ENCODE measurements around the gene PLK1. TPM values are rescaled to one million over a fixed set of nuclear protein-coding genes. Genes with fewer than 3 reads are reported as not detected.

PLK1 gene
- polyA plus RNA-seq, 1 experiment = 11.6 TPM

DNA sequence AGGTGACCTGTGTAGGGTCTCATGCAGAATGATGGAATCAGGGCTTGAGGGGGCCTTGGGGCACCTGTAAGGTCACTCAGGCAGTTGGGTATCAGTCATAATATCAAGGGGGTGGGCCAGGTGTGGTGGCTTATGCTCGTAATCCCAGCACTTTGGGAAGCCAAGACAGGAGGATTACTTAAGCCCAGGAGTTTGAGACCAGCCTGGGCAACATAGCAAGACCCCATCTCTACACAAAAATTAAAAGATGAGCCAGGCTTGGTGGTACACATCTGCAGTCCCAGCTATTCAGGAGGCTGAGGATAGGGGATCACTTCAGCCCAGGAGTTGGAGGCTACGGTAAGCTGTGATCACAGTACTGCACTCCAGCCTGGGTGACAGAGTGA, 26.8 kb downstream of the PLK1 start:
- H3K9me3 ChIP-seq (ENCODE audit: control insufficient read depth, insufficient read depth, low read length) = peaks cover 8% of the 10 kb centered on the region; the same call in 1 of the 2 replicates
- TF ChIP-seq, protein P1, sequence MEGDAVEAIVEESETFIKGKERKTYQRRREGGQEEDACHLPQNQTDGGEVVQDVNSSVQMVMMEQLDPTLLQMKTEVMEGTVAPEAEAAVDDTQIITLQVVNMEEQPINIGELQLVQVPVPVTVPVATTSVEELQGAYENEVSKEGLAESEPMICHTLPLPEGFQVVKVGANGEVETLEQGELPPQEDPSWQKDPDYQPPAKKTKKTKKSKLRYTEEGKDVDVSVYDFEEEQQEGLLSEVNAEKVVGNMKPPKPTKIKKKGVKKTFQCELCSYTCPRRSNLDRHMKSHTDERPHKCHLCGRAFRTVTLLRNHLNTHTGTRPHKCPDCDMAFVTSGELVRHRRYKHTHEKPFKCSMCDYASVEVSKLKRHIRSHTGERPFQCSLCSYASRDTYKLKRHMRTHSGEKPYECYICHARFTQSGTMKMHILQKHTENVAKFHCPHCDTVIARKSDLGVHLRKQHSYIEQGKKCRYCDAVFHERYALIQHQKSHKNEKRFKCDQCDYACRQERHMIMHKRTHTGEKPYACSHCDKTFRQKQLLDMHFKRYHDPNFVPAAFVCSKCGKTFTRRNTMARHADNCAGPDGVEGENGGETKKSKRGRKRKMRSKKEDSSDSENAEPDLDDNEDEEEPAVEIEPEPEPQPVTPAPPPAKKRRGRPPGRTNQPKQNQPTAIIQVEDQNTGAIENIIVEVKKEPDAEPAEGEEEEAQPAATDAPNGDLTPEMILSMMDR (IDR thresholded peaks at IDR 0.05; ENCODE audit: low read depth, low read length) = no peak
- peaks cover 2% of the 10 kb centered on the region for H3K27me3 ChIP-seq (ENCODE audit: control insufficient read depth, insufficient read depth, low read length)
- no peak overlapping the region for H3K27ac ChIP-seq (ENCODE audit: low read depth, low read length)
- DNase-seq (ENCODE audit: low read depth, low spot score) = no peak
- ChIA-PET POLR2A (no interaction called here), CTCF (no interaction called here)
- no peak overlapping the region for H3K4me3 ChIP-seq (ENCODE audit: low read depth, low read length)

DNA sequence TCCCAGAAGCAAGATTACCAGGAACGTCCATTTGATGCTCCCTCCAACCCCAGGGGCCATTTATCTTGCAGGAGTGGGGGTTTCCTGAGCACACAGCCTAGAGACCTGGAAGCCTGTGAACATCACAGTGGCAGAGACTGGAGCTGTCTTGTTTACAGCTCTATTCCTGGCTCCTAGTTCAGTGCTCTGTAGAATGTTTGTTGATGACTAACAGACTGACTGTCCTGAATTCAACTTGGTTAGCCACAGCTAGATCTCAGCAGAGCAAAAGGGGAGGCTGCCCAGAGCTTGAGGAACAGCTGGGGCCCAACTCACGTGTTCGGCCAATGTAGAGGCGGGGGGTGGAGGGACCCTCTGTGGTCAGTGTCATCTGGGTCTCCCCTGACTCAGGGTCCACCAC, 27.8 kb downstream of the PLK1 start:
- ChIA-PET CTCF (no interaction called here), POLR2A (no interaction called here)
- Histone ChIP-seq H3K9me3 (ENCODE audit: control insufficient read depth, insufficient read depth, low read length) (peaks cover 8% of the 10 kb centered on the region; the same call in 1 of the 2 replicates), H3K27ac (ENCODE audit: low read depth, low read length) (no peak overlapping the region), H3K27me3 (ENCODE audit: control insufficient read depth, insufficient read depth, low read length) (peaks cover 7% of the 10 kb centered on the region), H3K4me3 (ENCODE audit: low read depth, low read length) (no peak overlapping the region)
- TF ChIP-seq, protein P1 (IDR thresholded peaks at IDR 0.05; ENCODE audit: low read depth, low read length) = no peak
- DNase-seq (ENCODE audit: low read depth, low spot score) = no peak

DNA sequence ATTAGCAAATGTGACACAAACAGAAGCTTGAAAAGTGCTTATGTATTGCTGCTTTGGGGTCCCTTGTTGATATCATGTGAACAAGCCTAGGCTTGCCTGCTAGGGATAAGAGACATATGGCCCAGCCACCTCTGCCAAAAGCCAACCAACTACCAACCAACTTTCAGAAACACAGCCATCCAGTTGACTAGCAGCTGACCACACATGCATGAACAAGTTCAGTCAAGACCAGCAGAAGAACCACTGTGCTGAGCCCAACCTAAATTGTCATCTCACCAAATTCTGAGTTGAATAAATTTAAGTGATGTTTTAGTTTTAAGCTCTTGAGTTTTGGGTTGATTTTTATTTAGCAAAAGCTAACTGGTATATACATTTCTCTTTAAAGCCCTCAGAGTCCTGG, 30.8 kb downstream of the PLK1 start:
- TF ChIP-seq, protein P1 (IDR thresholded peaks at IDR 0.05; ENCODE audit: low read depth, low read length) = no peak
- Histone ChIP-seq H3K4me3 (ENCODE audit: low read depth, low read length) (no peak overlapping the region), H3K27ac (ENCODE audit: low read depth, low read length) (no peak overlapping the region), H3K27me3 (ENCODE audit: control insufficient read depth, insufficient read depth, low read length) (peaks cover 22% of the 10 kb centered on the region), H3K9me3 (ENCODE audit: control insufficient read depth, insufficient read depth, low read length) (peaks cover 8% of the 10 kb centered on the region)
- CTCF ChIA-PET = interaction anchor here (0.6 to 1.4 kb wide), 2 partner anchors 19 to 113 kb away, joined by 3 read pairs; no protein-coding TSS in a partner anchor
- POLR2A ChIA-PET = no interaction called here
- DNase-seq (ENCODE audit: low read depth, low spot score) = no peak

DNA sequence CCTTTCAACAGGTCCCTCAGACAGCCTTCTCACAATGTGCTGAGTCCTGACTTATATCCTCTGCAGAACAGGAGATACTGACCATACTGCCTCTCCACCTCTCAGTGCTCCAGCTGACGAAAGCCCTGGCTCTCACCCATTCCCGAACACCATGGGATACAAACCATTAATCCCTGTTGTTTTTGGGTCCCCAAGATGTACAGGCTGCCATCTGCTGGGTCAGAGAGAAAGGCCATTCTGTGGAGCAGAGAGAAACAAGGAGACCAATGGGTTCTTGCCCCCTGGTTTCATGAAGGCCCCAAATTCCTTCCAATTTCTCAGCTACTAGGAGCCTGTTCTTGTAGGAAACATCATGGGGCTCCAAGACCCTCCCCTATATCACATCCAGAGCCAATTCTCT, 31.3 kb downstream of the PLK1 start:
- H3K4me3 ChIP-seq (ENCODE audit: low read depth, low read length) = no peak overlapping the region
- ChIA-PET POLR2A (no interaction called here), CTCF (interaction anchor here (0.6 to 1.4 kb wide), 2 partner anchors 18 to 113 kb away, joined by 3 read pairs; no protein-coding TSS in a partner anchor)
- H3K27me3 ChIP-seq (ENCODE audit: control insufficient read depth, insufficient read depth, low read length) = peaks cover 26% of the 10 kb centered on the region
- H3K27ac ChIP-seq (ENCODE audit: low read depth, low read length) = no peak overlapping the region
- DNase-seq (ENCODE audit: low read depth, low spot score) = no peak
- TF ChIP-seq, protein P1 (IDR thresholded peaks at IDR 0.05; ENCODE audit: low read depth, low read length) = no peak
- peaks cover 8% of the 10 kb centered on the region for H3K9me3 ChIP-seq (ENCODE audit: control insufficient read depth, insufficient read depth, low read length)

DNA sequence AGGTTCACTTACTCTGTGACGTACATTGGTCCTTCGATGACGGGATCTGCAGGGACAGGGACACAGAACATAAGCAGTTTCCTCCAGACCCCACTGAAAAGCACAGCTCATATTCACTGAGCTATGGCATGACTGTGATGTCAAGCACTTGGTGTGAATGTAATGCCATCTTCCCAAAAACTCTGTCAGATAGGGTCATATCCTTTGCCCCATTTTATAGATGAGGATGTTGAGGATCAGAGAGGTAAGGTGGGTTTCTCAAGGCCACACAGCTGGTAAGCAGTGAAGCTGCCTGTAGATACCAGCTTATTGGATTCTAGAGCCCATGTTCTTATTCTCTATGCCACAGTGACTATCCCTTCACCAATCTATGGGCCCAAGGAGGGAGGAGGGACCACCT, 31.8 kb downstream of the PLK1 start:
- TF ChIP-seq, protein P1 (IDR thresholded peaks at IDR 0.05; ENCODE audit: low read depth, low read length) = no peak
- Histone ChIP-seq H3K27me3 (ENCODE audit: control insufficient read depth, insufficient read depth, low read length) (peaks cover 29% of the 10 kb centered on the region), H3K9me3 (ENCODE audit: control insufficient read depth, insufficient read depth, low read length) (peaks cover 8% of the 10 kb centered on the region), H3K4me3 (ENCODE audit: low read depth, low read length) (no peak overlapping the region), H3K27ac (ENCODE audit: low read depth, low read length) (no peak overlapping the region)
- DNase-seq (ENCODE audit: low read depth, low spot score) = no peak
- ChIA-PET CTCF (interaction anchor here (1.4 to 1.7 kb wide), 2 partner anchors 17 to 18 kb away, joined by 3 to 6 read pairs; no protein-coding TSS in a partner anchor), POLR2A (no interaction called here)
